Skeletal muscle tissue (tissue), 4 donors: ENCODE data around the gene LARGE1. TPM values are rescaled to one million over a fixed set of nuclear protein-coding genes. Genes with fewer than 3 reads are reported as not detected.

Experiments
- H3K27ac ChIP-seq: one replicate; pipeline ENCODE4 v1.7.0; 2013; ENCODE audit warnings: mild to moderate bottlenecking, low read depth, low read length, inconsistent platforms
- H3K27me3 ChIP-seq, 3 donors: one replicate each; pipeline ENCODE4 v1.7.0; 2013; ENCODE audit warnings: low read length in 3 of 3; ENCODE audit not compliant: control insufficient read depth in 3 of 3, insufficient read depth in 3 of 3
- H3K36me3 ChIP-seq, 3 donors: one replicate each; pipeline ENCODE4 v1.7.0; 2013; ENCODE audit warnings: low read length in 3 of 3; ENCODE audit not compliant: control insufficient read depth in 3 of 3, insufficient read depth in 3 of 3
- H3K4me1 ChIP-seq, 3 donors: one replicate each; pipeline ENCODE4 v1.7.0; 2013; ENCODE audit warnings: low read length in 3 of 3, mild to moderate bottlenecking in 3 of 3; ENCODE audit not compliant: control insufficient read depth in 3 of 3, insufficient read depth in 3 of 3
- H3K4me3 ChIP-seq, 3 donors: one replicate each; pipeline ENCODE4 v1.7.0; 2013; ENCODE audit warnings: low read length in 3 of 3
- H3K9ac ChIP-seq, 3 donors: one replicate each; pipeline ENCODE4 v1.7.0; 2013; ENCODE audit warnings: low read length in 3 of 3, mild to moderate bottlenecking in 3 of 3, moderate library complexity in 2 of 3, low read depth in 1 of 3
- H3K9me3 ChIP-seq, 3 donors: one replicate each; pipeline ENCODE4 v1.7.0; 2013; ENCODE audit warnings: low read length in 3 of 3; ENCODE audit not compliant: control insufficient read depth in 3 of 3
- total RNA-seq: library from RNA; depleted of rRNA; stranded (reverse); fragments of >200 nt; gene quantifications from one replicate; pipeline ENCODE4 v1.2.3, GENCODE V29; 2014
- donor health status: Osteomylitis.

LARGE1 gene
- total RNA-seq, 1 donor from 2014 or later, result 12.5 TPM

DNA sequence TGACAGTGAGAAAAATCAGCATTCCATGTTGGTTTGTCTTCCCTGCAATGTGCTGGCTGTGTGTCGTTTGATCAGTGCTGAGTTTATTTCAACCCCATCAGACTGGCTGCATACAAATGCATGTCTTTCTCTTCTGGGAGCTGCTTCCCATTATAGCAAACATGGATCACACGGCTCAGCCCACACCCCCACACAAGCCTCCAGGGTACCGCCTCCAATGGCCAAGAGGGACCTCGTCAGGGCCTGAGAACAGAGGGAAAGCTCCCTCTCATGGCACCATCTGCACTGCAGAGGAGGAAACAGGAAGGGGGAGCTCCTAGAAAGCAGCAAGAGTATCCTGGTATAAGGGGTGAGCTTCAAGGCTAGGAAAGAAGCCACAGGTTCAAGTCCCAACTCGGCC, 214.2 kb downstream of the LARGE1 start:
- Histone ChIP-seq H3K27ac (no peak overlapping the region), H3K27me3 (no peaks in the 10 kb centered on the region), H3K4me1 (peaks cover 2 to 8% (median 6%) of the 10 kb centered on the region in 3 donors), H3K4me3 (no peak overlapping the region), H3K36me3 (no peaks in the 10 kb centered on the region), H3K9ac (no peak overlapping the region), H3K9me3 (peaks cover 0 to 3% (median 0%) of the 10 kb centered on the region in 3 donors)

DNA sequence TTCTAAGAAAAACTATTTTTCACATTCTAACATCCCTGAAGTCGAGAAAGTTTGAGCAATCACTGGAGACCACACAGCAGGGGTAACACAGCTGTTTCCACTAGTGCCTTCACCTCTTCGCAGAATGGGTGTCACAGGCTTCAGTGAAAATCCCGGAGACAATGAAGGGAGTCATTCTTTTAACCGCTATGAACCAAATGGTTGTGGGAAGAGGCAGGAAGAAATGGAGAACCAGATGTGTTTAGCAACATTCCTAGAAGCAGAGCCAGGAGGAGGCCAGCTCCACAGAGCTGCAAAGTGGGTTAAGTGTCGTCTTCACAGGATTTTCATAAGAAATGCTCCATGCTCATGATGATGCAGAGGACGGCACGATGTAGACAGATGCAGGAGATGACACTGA, 221.1 kb downstream of the LARGE1 start:
- Histone ChIP-seq H3K4me1 (peaks cover 0 to 5% (median 5%) of the 10 kb centered on the region in 3 donors), H3K4me3 (no peak overlapping the region), H3K27ac (no peak overlapping the region), H3K27me3 (no peaks in the 10 kb centered on the region), H3K9me3 (peaks cover 0 to 2% (median 0%) of the 10 kb centered on the region in 3 donors), H3K9ac (no peak overlapping the region), H3K36me3 (peaks cover 0 to 4% (median 0%) of the 10 kb centered on the region in 3 donors)

DNA sequence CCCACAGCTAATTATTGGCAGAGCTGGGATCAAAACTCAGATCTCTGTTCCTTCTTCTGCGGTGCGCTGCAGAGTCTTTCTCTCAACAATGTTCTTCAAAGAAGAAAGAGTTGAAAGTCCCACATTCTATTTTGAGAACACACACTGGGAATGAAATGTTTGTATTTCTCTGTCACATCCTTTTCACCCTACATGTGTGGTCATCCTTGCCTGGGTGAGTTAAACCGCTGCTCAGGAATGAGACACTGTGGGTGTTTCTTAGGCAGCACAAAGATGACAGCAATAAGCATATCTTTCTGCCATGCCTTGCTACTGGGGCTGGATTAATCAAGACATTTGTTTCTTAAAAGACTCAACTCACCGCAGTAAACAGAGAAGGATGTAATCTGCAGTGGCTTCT, 222.6 kb downstream of the LARGE1 start:
- Histone ChIP-seq H3K27me3 (no peaks in the 10 kb centered on the region), H3K27ac (no peak overlapping the region), H3K4me3 (no peak overlapping the region), H3K9me3 (no peaks in the 10 kb centered on the region), H3K9ac (no peak overlapping the region), H3K36me3 (peaks cover 0 to 4% (median 0%) of the 10 kb centered on the region in 3 donors), H3K4me1 (peaks cover 0 to 5% (median 5%) of the 10 kb centered on the region in 3 donors)

DNA sequence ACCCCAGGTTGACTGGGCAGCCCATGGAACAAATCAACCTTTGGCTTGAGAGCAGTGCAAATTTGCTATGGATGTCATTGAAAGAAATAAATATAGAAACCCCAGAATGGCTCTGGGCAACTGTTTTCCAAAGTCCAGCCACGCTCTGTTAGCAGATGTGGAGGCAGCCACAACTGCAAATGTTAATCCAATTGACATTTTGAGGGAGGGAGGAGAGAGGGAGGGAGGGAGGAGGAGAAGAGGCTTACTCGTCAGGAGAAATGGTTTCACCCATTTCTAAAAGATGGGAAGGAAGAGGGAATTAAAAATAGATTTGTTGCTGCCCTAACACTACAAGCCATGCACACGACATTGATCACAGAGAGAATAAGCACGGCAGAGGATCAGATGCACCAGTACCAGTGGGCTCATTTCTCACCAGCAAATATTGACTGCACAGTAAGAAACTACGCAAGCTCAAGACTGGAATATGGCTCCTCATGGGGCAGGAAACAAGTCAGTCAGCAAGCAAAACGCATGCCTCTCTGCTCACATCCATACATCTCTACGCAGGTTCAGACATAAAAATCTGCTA, 229.1 kb downstream of the LARGE1 start:
- no peaks in the 10 kb centered on the region for H3K36me3 ChIP-seq
- H3K27me3 ChIP-seq, result no peaks in the 10 kb centered on the region
- no peak overlapping the region for H3K27ac ChIP-seq
- H3K4me1 ChIP-seq, result peaks cover 0 to 6% (median 0%) of the 10 kb centered on the region in 3 donors
- H3K9me3 ChIP-seq, result no peaks in the 10 kb centered on the region
- H3K9ac ChIP-seq, result no peak overlapping the region
- H3K4me3 ChIP-seq, result no peak overlapping the region

DNA sequence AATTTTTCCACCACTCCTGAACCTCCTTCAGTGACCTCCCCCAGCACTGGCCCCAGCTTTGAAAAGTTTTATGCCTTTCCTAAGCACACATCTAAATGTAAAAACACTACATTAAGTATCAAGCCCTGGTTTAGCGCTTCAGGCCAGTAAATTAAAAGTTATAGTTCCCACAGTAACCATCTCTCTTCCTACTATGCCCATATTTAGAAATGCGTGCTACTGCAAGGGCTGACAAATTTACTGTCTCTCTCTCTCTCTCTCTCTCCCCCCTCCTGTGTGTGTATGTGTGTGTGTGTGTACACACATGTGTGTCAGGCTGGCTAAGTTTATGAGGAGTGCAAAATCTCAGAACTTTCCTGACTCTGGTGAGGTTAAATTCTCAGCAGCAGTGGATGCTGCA, 231.4 kb downstream of the LARGE1 start:
- H3K27me3 ChIP-seq, result no peaks in the 10 kb centered on the region
- H3K9ac ChIP-seq, result no peak overlapping the region
- H3K9me3 ChIP-seq, result no peaks in the 10 kb centered on the region
- H3K36me3 ChIP-seq, result no peaks in the 10 kb centered on the region
- H3K27ac ChIP-seq, result no peak overlapping the region
- no peak overlapping the region for H3K4me3 ChIP-seq
- H3K4me1 ChIP-seq, result peaks cover 0 to 6% (median 0%) of the 10 kb centered on the region in 3 donors

DNA sequence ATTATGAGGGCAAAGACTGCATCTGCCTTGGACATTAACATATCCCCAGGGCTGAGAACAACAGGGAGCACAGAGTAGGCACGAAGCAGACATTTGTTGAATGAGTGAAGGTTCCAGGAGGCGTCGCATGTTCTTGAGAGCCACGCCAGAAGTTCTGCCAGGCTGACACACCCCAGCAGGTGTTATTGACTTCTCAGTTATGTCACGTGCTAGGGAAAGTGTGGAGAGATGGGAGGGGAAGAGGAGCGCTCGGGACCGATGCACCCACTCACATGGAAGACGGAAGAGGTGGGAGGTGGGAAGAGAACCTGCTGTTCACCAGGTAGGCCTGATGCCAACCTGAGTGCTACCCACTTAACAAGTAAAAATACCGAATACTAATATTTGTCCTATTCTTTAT, 232.8 kb downstream of the LARGE1 start:
- H3K27me3 ChIP-seq, result no peaks in the 10 kb centered on the region
- no peak overlapping the region for H3K27ac ChIP-seq
- H3K9ac ChIP-seq, result no peak overlapping the region
- no peak overlapping the region for H3K4me3 ChIP-seq
- peaks cover 0 to 6% (median 0%) of the 10 kb centered on the region in 3 donors for H3K4me1 ChIP-seq
- no peaks in the 10 kb centered on the region for H3K36me3 ChIP-seq
- H3K9me3 ChIP-seq, result no peaks in the 10 kb centered on the region

DNA sequence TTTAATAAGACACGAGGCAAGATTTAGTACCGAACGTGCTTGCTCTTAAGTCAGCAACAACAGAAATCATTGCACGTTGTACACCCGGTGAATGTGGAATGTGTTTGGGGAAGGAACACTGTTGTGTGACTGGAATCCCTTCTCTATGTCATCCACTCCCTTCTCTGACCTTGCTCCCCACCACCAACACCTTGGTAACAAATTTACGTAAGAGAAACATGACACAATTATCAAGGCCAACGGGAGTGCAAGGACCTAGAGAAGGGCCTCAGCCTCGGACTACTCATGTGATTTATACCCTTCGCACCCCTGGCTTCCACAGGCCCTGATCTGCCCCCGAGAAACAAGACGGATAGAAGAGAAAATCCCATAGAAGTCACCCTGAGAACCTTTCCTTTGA, 236.2 kb downstream of the LARGE1 start:
- Histone ChIP-seq H3K9ac (no peak overlapping the region), H3K36me3 (no peaks in the 10 kb centered on the region), H3K27me3 (no peaks in the 10 kb centered on the region), H3K4me3 (no peak overlapping the region), H3K4me1 (no peaks in the 10 kb centered on the region), H3K9me3 (no peaks in the 10 kb centered on the region), H3K27ac (no peak overlapping the region)

DNA sequence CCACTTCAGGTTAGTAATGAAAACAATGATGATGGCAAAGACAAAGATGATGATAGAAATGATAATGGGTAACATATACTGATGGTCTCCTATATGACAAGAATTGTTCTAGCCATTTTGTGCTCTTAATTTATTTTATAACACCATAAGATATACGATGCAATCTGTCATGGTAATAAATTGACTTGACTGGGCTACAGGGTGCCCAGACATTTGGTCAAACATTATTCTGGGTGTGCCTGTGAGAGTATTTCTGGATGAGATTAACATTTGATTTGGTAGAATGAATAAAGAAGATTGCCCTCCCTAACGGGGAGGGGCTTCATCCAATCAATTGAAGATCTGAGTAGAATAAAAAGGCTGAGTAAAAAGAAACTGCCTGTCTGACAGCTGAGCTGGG, 237.3 kb downstream of the LARGE1 start:
- no peak overlapping the region for H3K9ac ChIP-seq
- H3K4me1 ChIP-seq, result peaks cover 3 to 4% (median 3%) of the 10 kb centered on the region in 3 donors
- H3K4me3 ChIP-seq, result no peak overlapping the region
- H3K9me3 ChIP-seq, result no peaks in the 10 kb centered on the region
- H3K27me3 ChIP-seq, result no peaks in the 10 kb centered on the region
- H3K27ac ChIP-seq, result no peak overlapping the region
- no peaks in the 10 kb centered on the region for H3K36me3 ChIP-seq

DNA sequence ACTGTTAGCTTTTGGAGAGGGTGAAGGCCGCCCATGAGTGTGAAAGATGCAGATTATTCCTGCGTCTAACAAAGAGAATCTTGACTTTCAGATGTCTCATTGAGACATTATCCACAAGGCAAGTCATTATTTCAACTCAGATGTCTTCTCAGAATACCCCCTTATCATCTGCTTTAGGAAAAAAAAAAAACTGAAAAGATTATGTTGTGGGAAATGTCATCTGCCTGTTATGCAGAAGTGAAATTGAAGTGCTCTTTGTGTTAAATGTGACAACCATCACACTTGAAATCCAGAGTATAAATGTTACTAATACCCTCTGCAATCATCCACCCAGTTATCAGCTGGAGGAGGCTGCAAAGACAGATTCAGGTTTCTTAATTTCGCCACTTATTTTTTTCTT, 239.6 kb downstream of the LARGE1 start:
- Histone ChIP-seq H3K36me3 (no peaks in the 10 kb centered on the region), H3K27ac (no peak overlapping the region), H3K27me3 (no peaks in the 10 kb centered on the region), H3K9ac (no peak overlapping the region), H3K4me1 (peaks cover 3 to 9% (median 3%) of the 10 kb centered on the region in 3 donors), H3K4me3 (no peak overlapping the region), H3K9me3 (no peaks in the 10 kb centered on the region)

DNA sequence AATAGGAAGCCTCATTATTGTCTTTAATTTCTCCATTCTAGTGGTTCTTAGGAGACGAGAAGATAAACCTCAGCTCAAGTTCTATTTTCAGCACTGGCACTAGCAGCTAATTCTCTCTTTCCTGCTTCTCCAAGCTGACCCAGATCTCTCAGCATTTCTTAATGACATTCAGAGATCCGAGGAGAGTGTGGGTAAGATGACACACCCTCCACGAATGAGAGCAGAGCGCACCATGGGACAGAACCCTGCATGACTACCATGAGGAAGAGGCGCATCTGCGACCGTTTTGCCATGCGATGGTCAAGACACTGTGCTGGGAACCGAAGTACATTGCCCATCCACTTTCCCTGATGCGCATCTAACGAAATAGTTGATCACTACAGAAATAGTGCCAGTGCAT, 241.8 kb downstream of the LARGE1 start:
- no peaks in the 10 kb centered on the region for H3K27me3 ChIP-seq
- peaks cover 3 to 9% (median 3%) of the 10 kb centered on the region in 3 donors for H3K4me1 ChIP-seq
- H3K27ac ChIP-seq, result no peak overlapping the region
- H3K9me3 ChIP-seq, result no peaks in the 10 kb centered on the region
- H3K36me3 ChIP-seq, result no peaks in the 10 kb centered on the region
- H3K9ac ChIP-seq, result no peak overlapping the region
- H3K4me3 ChIP-seq, result no peak overlapping the region
